GM20000 (cell line): ENCODE results near the gene KRT85.

ENCODE experiments used
- DNase-seq: peaks from one replicate; pipeline ENCODE4 v3.0.0; 2012; ENCODE audit warnings: low spot score
- CTCF ChIP-seq: IDR thresholded peaks from 2 replicates; pipeline ENCODE4 v1.5.1; 2012; ENCODE audit warnings: mild to moderate bottlenecking, control low read depth; ENCODE audit errors: extremely low read depth, missing control alignments

KRT85 gene

GRCh38 chr12:52377266-52377665 lies 10.0 kb upstream of the KRT85 start:
- TF ChIP-seq CTCF, result no peak
- no peak for DNase-seq

GRCh38 chr12:52372216-52373154 lies 5.2 kb upstream of the KRT85 start:
- TF ChIP-seq CTCF, result peak; percentile 69
- peak; percentile 85 for DNase-seq

GRCh38 chr12:52371716-52372115 lies 4.4 kb upstream of the KRT85 start:
- no peak for TF ChIP-seq CTCF
- DNase-seq, result no peak

- DNase-seq, result no peak
- no peak for TF ChIP-seq CTCF
These were observed 3.8 kb upstream of the KRT85 start for GRCh38 chr12:52370926-52371608.

GRCh38 chr12:52369809-52370208 lies 2.5 kb upstream of the KRT85 start:
- no peak for DNase-seq
- no peak for TF ChIP-seq CTCF

GRCh38 chr12:52369211-52369610 lies 1.9 kb upstream of the KRT85 start:
- no peak for DNase-seq
- no peak for TF ChIP-seq CTCF

GRCh38 chr12:52368508-52368907 lies 1.2 kb upstream of the KRT85 start:
- no peak for DNase-seq
- no peak for TF ChIP-seq CTCF
